ENCODE results near the gene KCNH3. TPM values are rescaled to one million over a fixed set of nuclear protein-coding genes. Genes with fewer than 3 reads are reported as not detected.

Gene KCNH3
- total and polyA plus RNA-seq, 10 of the 15 experiments (the other 5 are each of a cell fraction or from before 2014, with no cell fraction given), result 0.03 to 0.45 (median 0.08) TPM; not detected in 5

GRCh38 chr12:49577589-49578315, 38.9 kb downstream of the KCNH3 start:
- H2AFZ ChIP-seq (ENCODE audit: control insufficient read depth, low read depth, low read length), result no peak overlapping the region
- DNase-seq (ENCODE audit: low read depth, low spot score), result no peak
- H3K79me2 ChIP-seq (ENCODE audit: control insufficient read depth, insufficient read depth, low read length), result no peaks in the 10 kb centered on the region
- intact Hi-C loops (cut with micrococcal nuclease; ENCODE audit: unreplicated experiment) (no loop called here), in situ Hi-C loops (cut with MboI) (no loop called here)
- no peak overlapping the region for H3K4me3 ChIP-seq
- H3K36me3 ChIP-seq (ENCODE audit: control insufficient read depth in 2 of 2, insufficient read depth in 2 of 2, low read length in 1 of 2), result no peaks in the 10 kb centered on the region; a peak in 1 of 4 replicates
- no peaks in the 10 kb centered on the region for H3K9me3 ChIP-seq (replicated peaks; ENCODE audit: control insufficient read depth, insufficient read depth, low read length)
- CTCF ChIA-PET, result interaction anchor here (0.6 to 8.7 kb wide), 9 partner anchors 11 to 289 kb away, joined by 3 to 145 read pairs (median 4); partner anchors contain the start of gene PRPF40B
- no peak for ATAC-seq
- BruUV-seq (replicated peaks), result no TSS peak
- no peaks in the 10 kb centered on the region for H4K20me1 ChIP-seq (ENCODE audit: control insufficient read depth, insufficient read depth)
- RAD21 ChIA-PET (ENCODE audit: unreplicated experiment), result interaction anchor here (1.0 to 5.9 kb wide), 3 partner anchors 61 to 220 kb away, joined by 3 to 55 read pairs (median 4); no protein-coding TSS in a partner anchor
- no peaks in the 10 kb centered on the region for H3K27me3 ChIP-seq (replicated peaks in 1 of 2; ENCODE audit: control insufficient read depth in 2 of 2, insufficient read depth in 2 of 2, low read length in 1 of 2)
- 85% methylated on average over 9 of the region's 9 CpGs for WGBS (ENCODE audit: insufficient coverage, insufficient replicate concordance, low lambda C conversion rate, missing lambda C conversion rate)
- FAIRE-seq, result no peak
- H3K9ac ChIP-seq (ENCODE audit: control insufficient read depth, insufficient read depth, low read length), result no peak overlapping the region
- SMC1A ChIA-PET (ENCODE audit: uncharacterized antibody, unreplicated experiment), result interaction anchor here (1.6 kb wide), 1 partner anchor 219 kb away, joined by 9 read pairs; no protein-coding TSS in a partner anchor
- H3K4me2 ChIP-seq (ENCODE audit: control insufficient read depth, insufficient read depth), result no peak overlapping the region
- POLR2A ChIA-PET, result interaction anchor here (0.6 kb wide), 1 partner anchor 112 kb away, joined by 4 read pairs; no protein-coding TSS in a partner anchor
- no peak overlapping the region for H3K27ac ChIP-seq (ENCODE audit: control insufficient read depth, insufficient read depth)
- H3K4me1 ChIP-seq (ENCODE audit: control insufficient read depth, insufficient read depth, low read length), result peaks cover 17% of the 10 kb centered on the region
- no peak for TF ChIP-seq POLR2AphosphoS5 (IDR thresholded peaks at IDR 0.05; ENCODE audit: low read length)
- TF ChIP-seq ZNF274 (IDR thresholded peaks at IDR 0.05; ENCODE audit: insufficient read depth, insufficient read length), result no peak
- no peak for TF ChIP-seq CHD4 (IDR thresholded peaks at IDR 0.05)
- no peak for TF ChIP-seq CREM (IDR thresholded peaks at IDR 0.05; ENCODE audit: low read depth)
- no peak for TF ChIP-seq USF2 (IDR thresholded peaks at IDR 0.05; ENCODE audit: borderline replicate concordance, low read depth, low read length)
- no peak for TF ChIP-seq MYB (IDR thresholded peaks at IDR 0.05; ENCODE audit: borderline replicate concordance, low read depth, low read length)
- no peak for TF ChIP-seq MTA2 (IDR thresholded peaks at IDR 0.05; ENCODE audit: low read depth)
- no peak for TF ChIP-seq SRF (IDR thresholded peaks at IDR 0.05; ENCODE audit: low read depth in 2 of 2, low read length in 2 of 2)
- TF ChIP-seq USF1 (IDR thresholded peaks at IDR 0.05; ENCODE audit: borderline replicate concordance, extremely low read length, insufficient read depth, low read depth, low read length), result no peak
- no peak for TF ChIP-seq CEBPZ (IDR thresholded peaks at IDR 0.05; ENCODE audit: low read depth, low read length)
- no peak for TF ChIP-seq ZNF622 (IDR thresholded peaks at IDR 0.05)
- no peak for TF ChIP-seq EP300 (IDR thresholded peaks at IDR 0.05; ENCODE audit: borderline replicate concordance in 1 of 2, control insufficient read depth in 1 of 2, low read depth in 2 of 2, low read length in 2 of 2)
- TF ChIP-seq ATF3 (IDR thresholded peaks at IDR 0.05; ENCODE audit: borderline replicate concordance, extremely low read depth, low read depth, low read length), result no peak
- TF ChIP-seq ZZZ3 (IDR thresholded peaks at IDR 0.05; ENCODE audit: control insufficient read depth, insufficient read length, low read depth), result no peak
- TF ChIP-seq KLF5 (IDR thresholded peaks at IDR 0.05; ENCODE audit: partially characterized antibody), result no peak
